Keratinocyte (primary cell): ENCODE measurements around the gene CFAP298. TPM values are rescaled to one million over a fixed set of nuclear protein-coding genes. Genes with fewer than 3 reads are reported as not detected.
A peak's percentile ranks its signal among the peaks of the same experiment; 100 is the strongest.

Experiments used
- DNase-seq: peaks from one replicate; pipeline ENCODE4 v3.0.0-alpha.2; 2011; ENCODE audit warnings: low read depth, missing footprints, low spot score
- FAIRE-seq: peaks from 2 replicates; lab custom pipeline; 2011; peaks lifted over from hg19 to GRCh38; lab: Jason Lieb, UNC
- H2AFZ ChIP-seq: 2 replicates; pipeline ENCODE4 v1.6.0; 2012; ENCODE audit warnings: low read length, control low read depth, inconsistent platforms; ENCODE audit not compliant: control insufficient read depth
- H3K27ac ChIP-seq: 2 replicates; pipeline ENCODE4 v1.5.1; 2011; ENCODE audit warnings: low read length; ENCODE audit not compliant: control insufficient read depth, insufficient read depth
- H3K27me3 ChIP-seq: 3 replicates; pipeline ENCODE4 v1.6.0; 2011; ENCODE audit warnings: low read length; ENCODE audit not compliant: control insufficient read depth, insufficient read depth; ENCODE audit errors: extremely low read depth
- H3K36me3 ChIP-seq, 2 experiments: 2 replicates in 1 of 2; 3 replicates in 1 of 2; pipeline ENCODE4 v1.5.1; 2011; ENCODE audit warnings: low read length in 2 of 2, mild to moderate bottlenecking in 1 of 2; ENCODE audit not compliant: control insufficient read depth in 2 of 2, insufficient read depth in 2 of 2; ENCODE audit errors: extremely low read depth in 1 of 2
- H3K4me1 ChIP-seq: 3 replicates; pipeline ENCODE4 v1.5.1; 2011; ENCODE audit warnings: low read length; ENCODE audit not compliant: control insufficient read depth, insufficient read depth; ENCODE audit errors: extremely low read depth
- H3K4me2 ChIP-seq: 3 replicates; pipeline ENCODE4 v1.6.0; 2011; ENCODE audit warnings: low read depth, low read length; ENCODE audit not compliant: control insufficient read depth, insufficient read depth; ENCODE audit errors: extremely low read depth
- H3K4me3 ChIP-seq, 3 experiments: fragments of 200-600 bp in 1 of 3; sonication (generic) in 1 of 3; 2 replicates in 2 of 3; 3 replicates in 1 of 3; pipeline ENCODE4 v1.5.1; 2011 to 2016; ENCODE audit warnings: low read length in 3 of 3, mild to moderate bottlenecking in 3 of 3, control low read depth in 2 of 3, inconsistent platforms in 1 of 3, low read depth in 1 of 3, mixed read lengths in 1 of 3, mixed run types in 1 of 3, moderate library complexity in 1 of 3; ENCODE audit not compliant: control insufficient read depth in 2 of 3, insufficient read depth in 2 of 3; ENCODE audit errors: extremely low read depth in 1 of 3
- H3K79me2 ChIP-seq: 2 replicates; pipeline ENCODE4 v1.6.0; 2012; ENCODE audit warnings: low read length; ENCODE audit not compliant: control insufficient read depth, insufficient read depth
- H3K9ac ChIP-seq: 3 replicates; pipeline ENCODE4 v1.6.0; 2011; ENCODE audit warnings: low read length; ENCODE audit not compliant: control insufficient read depth, insufficient read depth; ENCODE audit errors: extremely low read depth
- H3K9me1 ChIP-seq: 3 replicates; pipeline ENCODE4 v1.6.0; 2011; ENCODE audit warnings: low read length; ENCODE audit not compliant: control insufficient read depth, insufficient read depth; ENCODE audit errors: extremely low read depth
- H3K9me3 ChIP-seq: 2 replicates; pipeline ENCODE4 v1.5.1; 2012; ENCODE audit warnings: low read depth, low read length; ENCODE audit not compliant: control insufficient read depth
- H4K20me1 ChIP-seq: 3 replicates; pipeline ENCODE4 v1.6.0; 2011; ENCODE audit warnings: low read length; ENCODE audit not compliant: control insufficient read depth, insufficient read depth; ENCODE audit errors: extremely low read depth
- EZH2 ChIP-seq: IDR thresholded peaks from one replicate; pipeline ENCODE4 v1.6.1; 2012; ENCODE audit warnings: inconsistent platforms, mild to moderate bottlenecking, low read length, moderate library complexity
- dilution Hi-C: fragments of 300-500 bp; cut with MboI; formaldehyde crosslinking; loops from one replicate; pipeline ENCODE4 v1.7.0; 2020; ENCODE audit warnings: low sequenced_read_pairs; ENCODE audit not compliant: extremely low pct_ligation_motif_present
- polyA plus RNA-seq, 5 experiments: library from polyadenylated mRNA; depleted of rRNA in 3 of 5; stranded (reverse) in 3 of 5; stranded (forward) in 1 of 5; unstranded in 1 of 5; fragments of >200 nt; gene quantifications; 1 replicate in 1 of 5; 2 replicates in 3 of 5; 3 replicates in 1 of 5; pipeline versions ENCODE4 v1.2.1 to v1.2.3, GENCODE V29; 2011 to 2012; ENCODE audit warnings: missing spikeins in 2 of 5, low read depth in 1 of 5, low replicate concordance in 1 of 5
- TF ChIP-seq, protein P1 (sequence below), 3 experiments: IDR thresholded peaks in 1 of 3; conservative IDR thresholded peaks in 1 of 3; optimal IDR thresholded peaks in 1 of 3; 2 replicates in 2 of 3; 3 replicates in 1 of 3; pipeline versions ENCODE3 to v1.5.1; 2011; ENCODE audit warnings: low read length in 3 of 3, mild to moderate bottlenecking in 3 of 3, moderate library complexity in 2 of 3, control low read depth in 1 of 3, inconsistent platforms in 1 of 3; ENCODE audit not compliant: insufficient read depth in 2 of 3; ENCODE audit errors: extremely low read depth in 1 of 3

Gene CFAP298
- polyA plus RNA-seq, 1 donor (not counting 4 experiments of a cell fraction or from before 2014, with no cell fraction given), result 47.2 TPM

DNA sequence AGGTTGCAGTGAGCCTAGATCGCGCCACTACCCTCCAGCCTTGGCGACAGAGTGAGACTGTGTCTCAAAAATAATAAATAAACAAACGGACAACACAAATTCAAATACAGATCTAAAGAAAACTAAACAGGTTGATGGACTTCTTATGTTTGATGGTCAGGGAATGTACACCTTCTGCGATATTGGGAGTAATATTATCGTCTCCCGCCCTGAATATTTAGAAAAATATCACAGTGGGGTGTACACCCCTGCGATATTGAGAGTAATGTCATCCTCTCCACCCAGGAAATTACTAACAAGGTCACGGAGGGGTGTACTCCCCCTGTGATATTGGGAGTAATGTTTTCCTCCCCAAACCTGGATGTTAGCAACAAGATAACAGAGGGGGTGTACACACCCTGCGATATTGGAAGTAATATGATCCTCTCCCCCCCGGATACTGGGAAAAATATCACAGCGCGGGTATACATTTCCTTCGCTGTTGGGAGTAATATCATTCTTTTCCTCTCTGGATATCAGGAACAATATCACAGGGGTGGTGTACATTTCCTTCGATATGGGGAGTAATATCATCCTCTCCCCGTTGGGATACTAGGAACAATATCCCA is 1.4 kb upstream of the CFAP298 start:
- Histone ChIP-seq H3K79me2 (peaks cover 31% of the 10 kb centered on the region), H3K4me2 (peak overlapping the region; percentile 75), H2AFZ (no peak overlapping the region), H3K4me3 (peak overlapping the region; percentile 72 to 100 (median 96)), H3K9me1 (no peaks in the 10 kb centered on the region), H3K36me3 (peaks cover 0 to 3% of the 10 kb centered on the region in 2 experiments), H3K27ac (peak overlapping the region; percentile 94), H3K27me3 (no peaks in the 10 kb centered on the region), H4K20me1 (no peaks in the 10 kb centered on the region), H3K4me1 (no peaks in the 10 kb centered on the region), H3K9ac (peak overlapping the region; percentile 89), H3K9me3 (no peaks in the 10 kb centered on the region)
- TF ChIP-seq EZH2, result no peak
- TF ChIP-seq, protein P1, sequence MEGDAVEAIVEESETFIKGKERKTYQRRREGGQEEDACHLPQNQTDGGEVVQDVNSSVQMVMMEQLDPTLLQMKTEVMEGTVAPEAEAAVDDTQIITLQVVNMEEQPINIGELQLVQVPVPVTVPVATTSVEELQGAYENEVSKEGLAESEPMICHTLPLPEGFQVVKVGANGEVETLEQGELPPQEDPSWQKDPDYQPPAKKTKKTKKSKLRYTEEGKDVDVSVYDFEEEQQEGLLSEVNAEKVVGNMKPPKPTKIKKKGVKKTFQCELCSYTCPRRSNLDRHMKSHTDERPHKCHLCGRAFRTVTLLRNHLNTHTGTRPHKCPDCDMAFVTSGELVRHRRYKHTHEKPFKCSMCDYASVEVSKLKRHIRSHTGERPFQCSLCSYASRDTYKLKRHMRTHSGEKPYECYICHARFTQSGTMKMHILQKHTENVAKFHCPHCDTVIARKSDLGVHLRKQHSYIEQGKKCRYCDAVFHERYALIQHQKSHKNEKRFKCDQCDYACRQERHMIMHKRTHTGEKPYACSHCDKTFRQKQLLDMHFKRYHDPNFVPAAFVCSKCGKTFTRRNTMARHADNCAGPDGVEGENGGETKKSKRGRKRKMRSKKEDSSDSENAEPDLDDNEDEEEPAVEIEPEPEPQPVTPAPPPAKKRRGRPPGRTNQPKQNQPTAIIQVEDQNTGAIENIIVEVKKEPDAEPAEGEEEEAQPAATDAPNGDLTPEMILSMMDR (optimal IDR thresholded peaks at IDR 0.05 in 1 of 3, IDR thresholded peaks at IDR 0.05 in 1 of 3, conservative IDR thresholded peaks at IDR 0.05 in 1 of 3; ENCODE audit: extremely low read depth in 1 of 3, insufficient read depth in 2 of 3, low read length in 3 of 3), result no peak
- no peak for FAIRE-seq
- DNase-seq, result no peak
- dilution Hi-C loops, result no loop called here

- H2AFZ ChIP-seq, result peak overlapping the region; percentile 97
- H3K9ac ChIP-seq, result peak overlapping the region; percentile 89
- no peaks in the 10 kb centered on the region for H4K20me1 ChIP-seq
- peaks cover 31% of the 10 kb centered on the region for H3K79me2 ChIP-seq
- H3K4me1 ChIP-seq, result no peaks in the 10 kb centered on the region
- peaks cover 3% of the 10 kb centered on the region in 2 experiments for H3K36me3 ChIP-seq
- peak overlapping the region; percentile 94 for H3K27ac ChIP-seq
- dilution Hi-C loops, result no loop called here
- H3K9me1 ChIP-seq, result no peaks in the 10 kb centered on the region
- peak overlapping the region; percentile 75 for H3K4me2 ChIP-seq
- peak overlapping the region; percentile 72 to 100 (median 96) for H3K4me3 ChIP-seq
- DNase-seq (no peak), FAIRE-seq (no peak)
- TF ChIP-seq EZH2, result no peak
- TF ChIP-seq, protein P1 (optimal IDR thresholded peaks at IDR 0.05 in 1 of 3, IDR thresholded peaks at IDR 0.05 in 1 of 3, conservative IDR thresholded peaks at IDR 0.05 in 1 of 3; ENCODE audit: extremely low read depth in 1 of 3, insufficient read depth in 2 of 3, low read length in 3 of 3), result no peak
- no peaks in the 10 kb centered on the region for H3K9me3 ChIP-seq
- no peaks in the 10 kb centered on the region for H3K27me3 ChIP-seq
These were observed 791 bp upstream of the CFAP298 start for GRCh38 chr21:32612999-32613337.
